Measurements from ENCODE around the gene LYAR.
"Not testable (repeated sequence)": the region's sequence is repeated elsewhere in the genome, so short reads cannot be mapped to it uniquely, and the experiment has no call there.

LYAR gene

DNA sequence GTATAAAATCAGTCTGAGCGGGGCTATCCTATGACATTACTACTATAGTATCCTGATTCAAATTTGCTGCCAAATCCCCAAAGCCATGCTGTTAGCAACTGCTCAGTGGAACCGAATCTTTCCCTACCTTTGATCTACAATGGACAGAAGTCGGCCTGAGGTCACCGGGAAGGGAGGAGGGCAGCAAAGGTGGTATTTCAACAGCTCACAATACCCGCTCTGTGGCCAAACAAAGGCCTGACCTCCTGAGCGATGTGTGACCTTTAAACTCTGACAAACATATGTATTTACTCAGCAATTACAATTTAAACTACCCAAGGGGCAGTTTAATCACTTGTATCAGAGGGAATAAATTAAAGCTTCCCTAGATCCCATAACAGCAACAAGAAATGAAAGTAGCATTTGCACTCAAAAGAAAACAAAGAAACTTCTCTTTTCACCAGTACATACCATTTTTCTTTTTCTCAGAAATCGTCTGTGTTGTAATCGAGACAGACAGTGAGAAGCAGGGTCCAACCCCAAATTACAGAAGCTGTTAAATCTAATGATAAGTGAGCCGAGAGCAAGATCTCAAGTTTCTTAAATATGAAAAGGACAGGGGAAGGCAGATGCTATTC lies 30.4 kb downstream of the LYAR start:
- DNase-seq, result no peak

- not testable (repeated sequence) for DNase-seq
These were observed 32.2 kb downstream of the LYAR start for GRCh38 chr4:4257705-4258104.

GRCh38 chr4:4256799-4257198 lies 33.2 kb downstream of the LYAR start:
- DNase-seq, result no peak

DNA sequence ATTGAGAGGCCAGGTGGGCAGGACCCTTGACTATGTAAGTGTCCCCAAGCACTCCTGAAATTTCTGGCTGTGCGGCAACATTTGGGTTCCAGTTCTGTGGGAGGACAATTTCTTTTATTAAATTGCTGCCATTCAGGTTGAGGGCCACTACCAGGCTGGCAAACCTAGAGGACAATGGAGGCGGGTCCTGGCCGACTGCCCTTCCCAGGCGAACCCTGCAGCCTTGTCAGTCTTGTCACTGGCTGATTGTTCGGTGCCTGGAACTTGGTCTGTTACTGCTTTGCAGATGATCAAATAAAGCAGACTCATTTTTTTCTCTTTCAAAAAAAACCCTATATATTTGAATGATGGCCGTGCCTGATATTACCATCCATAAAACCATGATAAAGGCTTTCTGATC lies 35.3 kb downstream of the LYAR start:
- no peak for DNase-seq

- no peak for DNase-seq
These were observed 35.8 kb downstream of the LYAR start for GRCh38 chr4:4254199-4254598.

- DNase-seq, result no peak
These were observed 40.1 kb downstream of the LYAR start for GRCh38 chr4:4249866-4250265.

DNA sequence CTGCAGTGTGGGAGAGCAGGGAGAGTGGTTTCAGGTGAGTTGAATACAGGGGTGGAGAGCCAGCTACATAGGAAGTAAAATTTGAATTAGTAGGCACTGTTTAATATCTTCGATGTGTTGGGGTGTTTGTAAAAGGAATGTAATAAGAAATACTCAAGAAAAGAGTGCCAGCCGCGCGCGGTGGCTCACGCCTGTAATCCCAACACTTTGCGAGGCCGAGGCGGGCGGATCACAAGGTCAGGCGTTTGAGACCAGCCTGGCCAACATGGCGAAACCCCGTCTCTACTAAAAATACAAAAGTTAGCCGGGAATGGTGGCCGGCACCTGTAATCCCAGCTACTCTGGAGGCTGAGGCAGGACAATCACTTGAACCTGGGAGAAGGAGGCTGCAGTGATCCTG lies 40.6 kb downstream of the LYAR start:
- not testable (repeated sequence) for DNase-seq

DNA sequence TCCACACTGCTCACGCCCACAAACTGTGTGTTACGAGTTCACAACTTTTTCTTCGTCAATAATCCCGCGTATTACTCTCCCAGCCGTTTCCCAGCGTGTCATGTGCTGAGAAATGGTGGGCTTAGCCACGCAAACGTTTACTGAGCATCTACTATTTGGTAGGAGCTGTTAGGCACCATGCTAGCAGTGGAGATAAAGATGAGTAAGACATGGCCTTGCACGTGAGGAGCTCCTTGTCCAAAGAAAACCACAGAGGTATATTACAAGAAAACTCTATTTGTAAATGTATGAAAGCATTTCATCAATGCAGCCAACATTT lies 41.1 kb downstream of the LYAR start:
- no peak for DNase-seq

DNA sequence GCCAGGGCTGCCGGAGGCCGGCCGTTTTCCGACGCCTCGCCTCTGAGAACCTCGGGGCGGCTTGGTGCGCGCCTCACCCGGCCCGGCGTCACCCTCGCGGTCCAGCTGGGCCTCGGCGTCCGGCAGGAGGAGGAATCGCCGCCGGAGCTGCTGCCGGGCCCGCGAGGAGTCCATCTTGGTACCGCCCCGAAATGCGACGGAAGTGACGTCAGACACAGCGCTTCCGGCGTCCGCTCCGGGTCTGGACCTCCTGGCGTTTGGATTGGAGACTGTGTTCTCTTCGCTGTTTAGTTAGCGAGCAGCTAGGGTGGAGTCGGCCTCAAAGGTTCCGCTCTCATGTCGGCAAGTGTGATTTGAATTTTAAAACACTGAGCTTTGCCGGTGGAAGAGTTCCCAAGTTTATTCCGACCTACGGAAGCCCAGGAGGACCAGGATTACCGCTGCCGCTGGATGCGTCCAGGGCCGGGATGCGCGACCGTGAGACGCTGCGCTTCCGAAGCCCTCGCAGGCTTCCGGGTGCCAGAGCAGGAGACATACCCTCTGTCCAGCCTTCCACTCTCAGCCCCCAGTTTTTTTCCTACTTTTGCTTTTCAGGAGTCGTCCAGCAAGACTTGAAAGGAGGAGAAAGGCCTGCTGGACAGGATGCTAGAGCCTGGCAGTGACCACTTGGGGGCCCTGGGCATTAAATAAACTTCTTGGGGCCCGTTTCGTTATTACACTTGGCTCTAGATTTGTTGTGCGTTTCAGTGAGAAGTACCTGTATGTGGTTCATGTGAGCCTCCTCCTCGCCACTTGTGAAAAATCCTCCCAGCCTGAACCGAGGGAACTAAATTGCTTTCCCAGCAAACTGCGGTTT lies 41.7 kb downstream of the LYAR start, which contains the start of gene TMEM128:
TMEM128 (minus strand) TSS at position 195 of the 856 bp plus-strand sequence; CDS start at position 174, 21 bp downstream.
- peak; percentile 84 for DNase-seq

GRCh38 chr4:4247696-4248028 lies 42.3 kb downstream of the LYAR start:
- no peak for DNase-seq

DNA sequence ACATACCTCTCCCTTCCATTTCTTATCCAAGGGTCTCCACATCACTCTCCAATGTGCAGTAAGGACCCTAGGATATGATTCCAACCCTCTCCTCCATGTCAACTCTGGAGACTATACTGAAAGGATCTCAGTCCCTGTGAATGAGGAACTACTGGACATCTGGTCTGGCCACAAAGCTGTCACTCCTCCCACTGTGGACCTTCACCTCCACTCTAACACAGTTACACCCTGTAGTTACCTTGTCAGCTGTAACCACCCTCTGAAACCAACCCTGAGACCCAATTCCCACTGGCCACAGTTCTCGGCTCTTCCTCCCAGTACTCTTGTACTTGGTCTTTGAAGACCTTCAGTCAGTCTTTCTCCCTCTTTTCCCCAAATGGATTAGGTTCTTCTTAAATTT lies 44.8 kb downstream of the LYAR start:
- no peak for DNase-seq

- DNase-seq, result not testable (repeated sequence)
These were observed 50.4 kb downstream of the LYAR start for GRCh38 chr4:4239551-4239950.

DNA sequence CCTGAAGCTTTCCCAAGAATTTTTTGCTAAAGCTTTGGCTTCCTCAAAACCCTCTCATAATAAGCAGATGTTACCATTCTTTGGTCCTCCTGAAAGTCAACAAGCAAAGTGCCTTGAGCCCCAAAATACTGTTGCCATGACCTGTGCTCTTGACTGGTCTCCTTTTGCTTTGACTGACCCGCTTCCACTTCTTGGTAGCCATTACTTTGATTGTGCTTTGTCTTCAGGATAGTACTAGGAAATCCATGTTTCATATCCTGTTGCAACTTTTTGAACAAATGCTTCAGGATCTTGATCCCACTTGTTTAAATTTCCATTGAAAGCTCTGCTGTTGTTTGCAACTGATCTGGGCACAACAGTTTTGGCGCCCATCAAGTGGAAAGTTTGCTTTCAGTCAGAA lies 56.3 kb downstream of the LYAR start:
- no peak for DNase-seq

DNA sequence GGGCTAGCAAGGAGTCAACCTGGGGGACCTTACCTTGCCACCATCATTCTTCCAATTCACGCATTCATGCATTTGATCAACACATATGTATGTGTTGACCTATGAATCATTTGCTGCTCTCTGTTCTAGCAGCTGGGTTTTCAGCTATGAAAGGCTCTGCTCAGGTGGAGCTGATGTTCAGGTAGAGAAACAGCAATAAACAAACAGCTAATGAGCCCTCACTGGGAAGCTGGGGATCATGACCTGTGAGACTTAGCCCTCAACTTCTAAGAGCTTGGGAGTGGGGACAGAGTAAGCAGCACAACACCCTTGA lies 61.6 kb downstream of the LYAR start:
- DNase-seq, result no peak

- DNase-seq, result no peak
These were observed 62.2 kb downstream of the LYAR start for GRCh38 chr4:4227510-4228355.

- DNase-seq, result no peak
These were observed 63.1 kb downstream of the LYAR start, which contains the start of gene OTOP1 for GRCh38 chr4:4226606-4227438. Gene OTOP1, minus strand, starts transcription at chr4:4226929. Its CDS starts 65 bp downstream, at chr4:4226864.

DNA sequence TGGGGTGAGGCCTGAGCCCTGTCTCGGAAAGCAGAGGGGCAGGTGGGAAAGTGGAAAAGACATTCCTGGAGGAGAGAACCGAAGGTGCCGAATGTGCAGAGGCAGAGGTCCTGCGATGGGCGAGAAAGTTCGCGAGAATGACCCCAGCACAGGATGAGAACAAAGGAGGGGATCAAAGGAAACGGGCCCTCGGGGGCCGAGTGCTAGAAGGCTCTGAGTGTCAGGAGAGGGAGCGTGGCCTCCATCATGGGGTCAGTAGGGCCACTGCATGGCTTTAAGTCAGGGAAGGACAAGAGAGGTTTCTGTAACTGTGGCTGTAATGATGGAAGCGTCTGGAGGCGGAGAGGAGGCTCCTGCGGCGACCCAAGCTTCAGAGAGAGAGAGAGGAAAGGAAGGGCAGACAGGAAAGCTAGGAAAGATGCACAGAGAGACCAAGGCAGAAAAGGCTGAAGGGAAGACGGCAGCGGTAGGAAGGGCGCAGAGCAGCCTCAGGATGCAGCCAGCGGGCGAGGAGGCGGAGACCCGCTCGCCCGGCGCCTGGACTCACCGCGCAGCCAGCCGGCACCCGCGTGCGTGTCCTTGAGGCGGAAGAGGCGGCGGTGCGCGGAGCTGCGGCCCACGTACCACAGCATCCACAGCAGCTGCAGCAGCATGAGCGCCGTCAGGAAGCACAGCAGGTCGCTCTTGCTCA lies 63.9 kb downstream of the LYAR start:
- DNase-seq, result peak; percentile 4

All from NCI-H2227 treated with DMSO at 0.1 percent for 48 hours (cell line).